Hindlimb muscle (tissue), 1 donor: ENCODE data around the gene CADPS2. TPM values are rescaled to one million over a fixed set of nuclear protein-coding genes. Genes with fewer than 3 reads are reported as not detected.
"Not testable (repeated sequence)": the region's sequence is repeated elsewhere in the genome, so short reads cannot be mapped to it uniquely, and the experiment has no call there.

ENCODE experiments used
- DNase-seq: peaks from one replicate; pipeline ENCODE4 v3.0.0-alpha.2; 2013
- polyA plus RNA-seq: library from polyadenylated mRNA; unstranded; fragments of 120-200 nt; gene quantifications from one replicate; pipeline ENCODE4 v1.2.1, GENCODE V29; 2013; ENCODE audit not compliant: insufficient read length

CADPS2 gene
- polyA plus RNA-seq, 1 donor: 6.0 TPM

DNA sequence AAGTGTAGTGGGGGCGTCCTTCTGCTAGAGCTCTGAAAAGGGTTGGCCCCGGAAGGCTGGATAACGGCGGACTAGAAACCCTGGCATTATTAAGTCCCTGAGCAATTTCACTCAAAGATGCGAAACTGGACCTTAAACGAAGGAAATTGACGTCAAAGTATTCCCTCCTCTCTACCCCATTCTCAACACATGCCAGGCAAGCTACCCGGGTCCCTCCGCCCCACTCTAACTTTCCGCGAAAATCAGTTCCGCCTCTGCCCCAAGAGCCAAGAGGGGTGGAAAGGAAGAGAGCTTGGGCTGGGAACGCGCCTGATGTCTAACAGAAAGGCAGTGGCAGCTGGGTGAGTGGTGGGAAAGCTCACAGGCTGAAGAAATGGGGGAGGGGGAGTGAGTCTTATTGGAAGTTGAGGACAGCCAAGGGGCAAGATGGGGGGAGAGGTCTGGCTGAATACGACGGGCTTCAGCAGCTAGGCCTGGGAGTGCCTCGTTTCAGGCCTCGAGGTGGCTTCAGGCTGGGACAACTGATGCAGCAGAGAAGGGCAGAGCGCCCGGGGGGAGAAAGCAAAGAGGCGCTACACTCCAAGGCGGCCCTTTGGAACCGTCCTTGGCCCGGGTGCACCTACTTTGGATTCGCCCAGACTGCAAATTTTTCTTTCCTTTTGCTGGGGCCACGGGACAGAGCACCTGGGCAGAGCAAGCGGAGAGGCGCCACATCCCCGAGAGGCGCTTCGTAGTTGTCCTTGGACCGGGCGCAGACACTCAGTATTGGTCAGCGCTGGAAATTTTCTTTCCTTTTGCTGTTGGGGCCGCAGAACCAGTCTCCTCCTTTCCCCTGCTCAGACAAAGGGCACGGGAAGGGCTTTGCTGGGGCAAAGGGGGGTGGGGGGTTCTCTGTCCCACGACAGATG lies 579.7 kb downstream of the CADPS2 start:
- no peak for DNase-seq

DNA sequence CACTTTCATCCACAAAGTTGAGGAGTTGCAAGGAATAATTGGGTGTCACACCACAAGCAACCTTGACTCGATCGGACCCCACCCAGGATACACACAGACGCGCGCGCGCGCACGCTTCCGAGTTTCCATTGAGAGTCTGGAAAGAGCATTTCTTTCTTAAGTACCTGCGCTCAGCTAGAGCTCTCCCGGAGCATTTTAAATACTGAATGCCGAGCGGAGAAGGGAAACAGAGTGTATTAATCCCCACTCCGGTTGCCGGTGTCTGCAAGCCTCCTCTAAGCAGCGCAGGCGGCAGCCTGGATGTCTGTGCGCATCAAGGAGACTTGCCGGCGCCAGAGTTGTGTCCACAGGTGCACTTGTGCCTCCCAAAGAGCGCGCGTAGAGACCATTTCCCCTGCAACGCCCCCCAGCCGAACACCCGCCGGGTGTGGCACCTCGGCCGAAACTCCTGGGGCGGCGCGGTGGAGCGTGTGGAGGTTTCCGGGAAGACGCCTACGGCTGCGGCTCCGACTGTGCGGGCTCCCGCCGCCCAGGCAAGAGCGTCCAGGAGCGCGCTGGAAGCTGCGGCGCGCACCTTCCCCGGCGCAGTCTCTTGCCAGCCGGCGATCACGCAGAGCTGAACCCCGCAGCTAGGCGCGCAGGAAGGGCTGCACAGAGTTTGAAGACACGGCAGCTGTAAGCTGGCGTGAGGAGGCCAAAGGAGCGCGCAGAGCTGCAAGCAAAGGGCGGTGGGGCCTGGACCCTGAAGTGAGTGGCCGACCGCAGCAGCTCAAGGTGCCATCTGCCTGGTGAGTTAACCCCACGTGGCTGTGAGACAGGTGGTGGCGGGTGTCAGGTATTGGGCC lies 580.6 kb downstream of the CADPS2 start:
- no peak for DNase-seq

DNA sequence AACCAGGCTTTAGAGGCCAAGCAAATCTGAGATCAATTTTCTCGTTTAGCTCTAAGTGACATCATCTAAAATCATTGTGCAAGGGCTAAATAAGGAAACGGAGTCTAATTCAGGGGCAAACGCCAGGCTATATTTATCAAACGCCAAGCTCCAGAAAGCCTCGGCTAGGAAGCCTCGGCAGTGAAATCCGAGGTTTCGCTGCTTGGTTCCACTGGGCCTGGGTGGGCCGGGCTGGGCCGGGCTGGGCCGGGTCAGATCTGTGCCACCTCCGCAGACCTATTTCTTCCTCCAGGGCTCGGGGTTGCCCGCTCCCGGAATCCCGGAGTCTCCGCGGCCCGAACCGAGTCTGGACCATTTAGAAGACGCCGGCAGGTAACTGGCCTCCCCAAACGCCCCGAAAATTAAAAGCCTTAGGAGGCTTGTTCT lies 581.3 kb downstream of the CADPS2 start:
- DNase-seq: no peak

- DNase-seq: no peak
Measured at GRCh38 chr7:122304319-122304975, 581.8 kb downstream of the CADPS2 start, which contains the start of gene FEZF1. Gene FEZF1, minus strand, starts transcription at chr7:122304750. Its CDS starts 313 bp downstream, at chr7:122304437.

DNA sequence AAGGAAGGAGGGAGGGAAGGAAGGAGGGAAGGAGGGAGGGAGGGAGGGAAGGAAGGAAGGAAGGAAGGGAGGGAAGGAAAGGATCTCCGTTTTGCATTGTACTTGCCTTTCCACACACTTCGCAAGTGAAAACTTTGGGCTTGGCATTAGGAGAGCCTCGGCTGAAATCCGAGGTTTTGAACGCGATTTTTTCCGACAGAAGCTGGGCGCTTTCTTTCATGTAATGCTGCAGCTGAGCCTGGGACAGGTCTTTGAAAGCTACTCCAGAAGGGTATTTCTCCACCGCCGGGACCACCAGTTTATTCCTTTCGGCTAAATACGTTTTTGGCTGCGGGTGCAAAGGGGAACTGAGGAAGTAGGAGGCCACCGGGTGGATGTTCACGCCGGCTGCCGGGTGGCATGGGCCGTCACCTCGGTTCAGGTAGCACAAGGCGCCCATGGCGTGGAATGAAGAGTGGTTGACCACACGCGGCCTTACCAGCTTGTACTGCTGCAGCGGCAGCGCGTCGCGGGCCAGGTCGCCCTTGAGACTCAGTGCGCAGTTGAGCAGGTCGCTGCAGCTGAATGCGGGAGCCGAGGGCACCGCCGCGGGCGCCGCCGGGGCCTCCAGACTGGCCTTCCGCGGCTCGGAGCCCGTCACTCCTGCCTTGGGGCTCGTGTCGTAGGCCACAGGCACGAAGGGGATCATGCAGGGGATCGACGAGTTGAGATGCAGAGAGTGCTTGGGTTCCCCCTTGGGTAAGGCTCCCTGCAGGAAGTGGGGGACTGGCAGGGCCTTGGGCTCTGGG lies 582.5 kb downstream of the CADPS2 start:
- DNase-seq: no peak

DNA sequence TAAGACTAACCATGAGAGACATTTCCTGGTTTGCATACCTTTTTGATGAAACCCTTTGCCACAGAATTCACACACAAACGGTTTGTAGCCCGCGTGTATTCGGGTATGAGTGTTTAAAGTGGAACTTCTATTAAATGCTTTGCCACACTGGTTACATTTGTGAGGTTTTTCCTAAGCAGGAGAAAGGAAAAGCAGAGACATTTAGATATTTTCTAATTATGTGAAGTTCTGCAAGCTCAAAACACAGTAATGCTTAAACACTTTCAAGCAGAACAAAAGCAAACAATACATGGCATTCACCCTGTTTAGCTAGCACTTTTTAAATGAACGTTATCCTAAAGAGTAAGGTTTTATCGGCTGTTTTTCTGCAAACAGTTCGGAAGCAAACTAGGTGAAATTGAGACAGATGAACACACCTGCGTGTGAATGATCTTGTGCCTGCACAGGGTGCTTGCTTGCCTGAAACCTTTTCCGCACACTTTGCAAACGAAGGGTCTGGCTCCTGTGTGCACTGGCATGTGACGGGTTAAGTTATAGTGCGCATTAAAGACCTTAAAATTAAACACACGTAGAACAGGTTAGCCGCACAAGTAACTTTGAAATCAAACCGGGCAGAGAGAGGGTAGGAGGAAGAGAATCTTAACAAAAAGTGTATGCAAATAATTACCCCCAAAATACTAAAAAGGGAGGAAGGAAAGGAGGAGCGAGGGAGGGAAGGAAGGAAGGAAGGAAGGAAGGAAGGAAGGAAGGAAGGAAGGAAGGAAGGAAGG lies 583.3 kb downstream of the CADPS2 start:
- no peak for DNase-seq

DNA sequence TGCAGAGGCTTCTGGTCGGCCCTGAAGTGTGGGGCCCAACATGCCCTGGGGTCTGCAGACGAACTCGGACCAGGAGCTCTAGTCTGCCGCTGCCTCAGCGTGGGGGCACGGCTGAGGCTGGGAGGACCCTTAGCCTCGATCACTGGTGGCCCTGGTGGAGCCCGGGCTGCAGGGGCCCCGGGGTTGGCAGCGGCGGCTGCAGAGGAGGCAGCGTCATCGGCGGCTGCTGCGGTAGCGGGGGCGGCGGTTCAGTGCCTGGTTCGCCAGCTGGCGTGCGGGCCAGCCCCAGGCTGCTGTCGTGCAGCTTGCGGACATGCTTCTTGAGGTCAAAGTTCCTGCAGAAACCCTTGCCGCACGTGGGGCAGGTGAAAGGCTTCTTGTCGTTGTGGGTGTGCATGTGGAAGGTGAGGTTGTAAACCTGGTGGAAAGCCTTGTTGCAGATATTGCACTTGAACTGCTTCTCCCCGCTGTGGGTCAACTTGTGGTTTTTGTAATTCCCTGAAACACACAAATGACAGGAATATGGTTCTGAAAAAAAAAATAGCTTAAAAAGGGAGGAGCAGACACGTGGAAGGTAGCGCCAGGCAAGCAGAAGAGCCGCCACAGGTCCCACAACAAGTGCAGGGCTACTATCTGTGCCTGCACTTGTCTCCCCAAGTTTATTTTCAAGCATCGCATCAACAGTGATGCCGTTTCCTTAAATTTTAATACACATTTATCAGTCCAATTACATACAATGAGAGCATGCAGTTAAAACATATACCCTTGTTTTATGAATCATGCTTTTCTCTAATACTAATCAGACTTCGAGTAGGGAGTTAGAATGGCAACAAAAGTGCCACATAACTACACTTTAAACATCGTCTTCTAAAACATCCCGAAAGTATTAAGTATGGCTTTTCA lies 584.2 kb downstream of the CADPS2 start:
- no peak for DNase-seq

GRCh38 chr7:122300956-122301833 lies 585.1 kb downstream of the CADPS2 start:
- no peak for DNase-seq

DNA sequence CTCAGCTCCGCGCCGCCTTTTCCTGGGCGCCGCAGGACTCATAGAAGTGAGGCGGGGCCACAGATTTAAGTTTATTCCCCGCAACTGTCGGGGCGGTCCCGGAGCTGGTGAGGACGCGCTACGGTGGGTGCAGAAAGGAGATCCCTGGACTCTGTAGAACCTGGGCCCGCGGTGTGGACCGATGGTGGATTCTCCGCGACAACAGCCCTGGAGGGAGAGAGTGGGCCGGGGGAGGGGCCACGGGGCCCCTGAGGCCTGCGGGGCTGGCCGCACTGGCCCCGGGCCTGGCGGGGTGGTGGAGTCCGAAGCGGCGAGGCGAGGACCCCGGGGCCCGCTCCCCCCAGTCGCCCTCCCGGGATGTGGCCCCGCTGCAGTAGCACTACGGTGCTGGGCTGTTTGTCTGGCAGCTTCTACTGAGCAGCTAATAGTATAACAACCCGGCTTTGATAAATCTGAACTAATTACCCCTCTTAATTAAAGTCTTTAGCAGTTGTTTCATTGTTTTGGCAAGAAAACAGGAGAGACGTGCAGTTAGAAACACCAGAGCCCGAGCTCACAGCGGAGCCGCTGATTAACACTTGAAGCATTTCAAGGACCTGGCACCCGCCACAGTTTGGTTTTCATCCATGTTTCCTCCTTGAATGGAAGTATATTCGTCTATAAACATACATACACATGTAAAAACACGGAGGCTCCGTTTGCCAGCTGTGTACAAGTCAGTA lies 585.9 kb downstream of the CADPS2 start:
- no peak for DNase-seq

DNA sequence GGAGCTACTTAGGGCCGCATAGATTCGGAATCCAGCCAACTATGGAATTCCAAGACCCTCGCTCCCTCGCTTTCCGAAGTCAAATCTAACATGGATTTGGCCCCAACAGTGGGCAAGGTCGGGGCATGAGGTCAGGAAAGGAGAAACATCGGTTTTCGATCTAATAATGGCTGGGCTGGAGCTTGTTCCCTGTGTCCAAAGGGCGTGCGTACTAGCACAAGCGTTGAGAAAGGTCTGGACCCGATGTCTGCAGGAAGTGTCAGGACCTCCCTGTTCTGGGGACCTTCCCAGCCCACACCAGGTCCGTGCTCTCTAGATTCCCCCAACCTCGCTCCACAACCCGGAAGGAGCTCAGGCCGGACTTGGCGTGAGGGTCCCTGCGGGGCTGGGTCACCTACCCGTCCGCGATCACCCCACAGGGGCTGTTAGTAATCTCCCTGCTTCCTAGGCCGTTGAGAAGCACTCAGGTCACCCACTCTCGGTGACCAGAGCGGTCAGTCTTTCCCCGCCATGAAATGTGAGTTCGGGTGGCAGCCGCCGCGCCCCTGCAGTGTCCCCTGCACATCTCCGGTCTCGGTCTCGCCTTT lies 586.5 kb downstream of the CADPS2 start:
- no peak for DNase-seq

GRCh38 chr7:122298618-122299017 lies 587.6 kb downstream of the CADPS2 start:
- DNase-seq: no peak

GRCh38 chr7:122298131-122298530 lies 588.1 kb downstream of the CADPS2 start:
- no peak for DNase-seq

- no peak for DNase-seq
Measured at GRCh38 chr7:122291189-122291588, 595.1 kb downstream of the CADPS2 start.

GRCh38 chr7:122290476-122290875 lies 595.8 kb downstream of the CADPS2 start:
- DNase-seq: no peak

GRCh38 chr7:122289426-122289825 lies 596.8 kb downstream of the CADPS2 start:
- DNase-seq: no peak

GRCh38 chr7:122284608-122285007 lies 601.7 kb downstream of the CADPS2 start:
- DNase-seq: not testable (repeated sequence)

- DNase-seq: no peak
Measured at GRCh38 chr7:122273117-122273516, 613.1 kb downstream of the CADPS2 start.

- no peak for DNase-seq
Measured at GRCh38 chr7:122269241-122269640, 617.0 kb downstream of the CADPS2 start.
